D721Med (cell line): ENCODE measurements around the gene ZGPAT.

Experiments used
- DNase-seq: peaks from one replicate; pipeline ENCODE4 v3.0.0; 2011; ENCODE audit warnings: low spot score; ENCODE audit not compliant: insufficient read length
- FAIRE-seq: peaks from 2 replicates; lab custom pipeline; 2011; peaks lifted over from hg19 to GRCh38; lab: Jason Lieb, UNC
- CTCF ChIP-seq: IDR thresholded peaks from 2 replicates; pipeline ENCODE4 v1.5.1; 2012; ENCODE audit warnings: mild to moderate bottlenecking, control low read depth; ENCODE audit not compliant: insufficient read depth; ENCODE audit errors: missing control alignments

Gene ZGPAT

GRCh38 chr20:63766695-63767426, 59.0 kb downstream of the ZGPAT start:
- FAIRE-seq (no peak), DNase-seq (no peak)
- TF ChIP-seq CTCF = no peak

GRCh38 chr20:63767456-63767855, 59.6 kb downstream of the ZGPAT start:
- no peak for DNase-seq
- no peak for TF ChIP-seq CTCF
- FAIRE-seq = no peak

- FAIRE-seq = no peak
- no peak for DNase-seq
- no peak for TF ChIP-seq CTCF
Observed at GRCh38 chr20:63767886-63768285, 60.0 kb downstream of the ZGPAT start.

- FAIRE-seq (no peak), DNase-seq (no peak)
- TF ChIP-seq CTCF = no peak
Observed at GRCh38 chr20:63768591-63769515, 61.0 kb downstream of the ZGPAT start.

- no peak for FAIRE-seq
- no peak for TF ChIP-seq CTCF
- DNase-seq = no peak
Observed at GRCh38 chr20:63769891-63770474, 62.1 kb downstream of the ZGPAT start.

GRCh38 chr20:63771046-63771707, 63.3 kb downstream of the ZGPAT start:
- DNase-seq (no peak), FAIRE-seq (no peak)
- TF ChIP-seq CTCF = no peak
